GM21723 (cell line): ENCODE data around the gene ZNF280D.
"Not testable (repeated sequence)": the region's sequence is repeated elsewhere in the genome, so short reads cannot be mapped to it uniquely, and the experiment has no call there.

Source experiments
- ATAC-seq: cut with Tn5 transposase; IDR thresholded peaks from one replicate; pipeline ENCODE4 v1.9.1; 2021; ENCODE audit warnings: mild to moderate bottlenecking, moderate library complexity; ENCODE audit not compliant: unreplicated experiment

Gene ZNF280D

GRCh38 chr15:56733136-56734012, at the start of gene ZNF280D:
Gene ZNF280D, minus strand, starts transcription at chr15:56733509. Its CDS starts 26,400 bp downstream, at chr15:56707109.
- peak; percentile 71 for ATAC-seq

GRCh38 chr15:56782306-56782705, 49.0 kb upstream of the ZNF280D start:
- no peak for ATAC-seq

- ATAC-seq, result no peak
These were observed 48.4 kb upstream of the ZNF280D start for GRCh38 chr15:56781666-56782065.

GRCh38 chr15:56780102-56780725, 46.9 kb upstream of the ZNF280D start:
- not testable (repeated sequence) for ATAC-seq

- ATAC-seq, result not testable (repeated sequence)
These were observed 46.1 kb upstream of the ZNF280D start for GRCh38 chr15:56779449-56779848.

GRCh38 chr15:56778761-56779160, 45.5 kb upstream of the ZNF280D start:
- ATAC-seq, result no peak

GRCh38 chr15:56776839-56777238, 43.5 kb upstream of the ZNF280D start:
- ATAC-seq, result no peak

- no peak for ATAC-seq
These were observed 42.3 kb upstream of the ZNF280D start for GRCh38 chr15:56775641-56776040.

- no peak for ATAC-seq
These were observed 41.0 kb upstream of the ZNF280D start for GRCh38 chr15:56774356-56774755.

- no peak for ATAC-seq
These were observed 39.7 kb upstream of the ZNF280D start for GRCh38 chr15:56772868-56773639.

- no peak for ATAC-seq
These were observed 36.9 kb upstream of the ZNF280D start for GRCh38 chr15:56770173-56770572.

- ATAC-seq, result no peak
These were observed 34.0 kb upstream of the ZNF280D start for GRCh38 chr15:56767315-56767714.

- no peak for ATAC-seq
These were observed 31.9 kb upstream of the ZNF280D start for GRCh38 chr15:56765251-56765650.

- ATAC-seq, result no peak
These were observed 30.0 kb upstream of the ZNF280D start for GRCh38 chr15:56763141-56763895.

GRCh38 chr15:56760186-56760585, 26.9 kb upstream of the ZNF280D start:
- ATAC-seq, result no peak

- no peak for ATAC-seq
These were observed 26.1 kb upstream of the ZNF280D start for GRCh38 chr15:56759450-56759845.

- ATAC-seq, result no peak
These were observed 25.6 kb upstream of the ZNF280D start for GRCh38 chr15:56758770-56759449.

GRCh38 chr15:56757875-56758274, 24.6 kb upstream of the ZNF280D start:
- ATAC-seq, result no peak

GRCh38 chr15:56754772-56755370, 21.6 kb upstream of the ZNF280D start:
- no peak for ATAC-seq

- no peak for ATAC-seq
These were observed 19.7 kb upstream of the ZNF280D start for GRCh38 chr15:56752986-56753385.
